Loucy (cell line): ENCODE results near the gene EPHA5.

ENCODE experiments used
- H2AFZ ChIP-seq: fragments of 200-600 bp; sonication (generic); 2 replicates; pipeline ENCODE4 v1.6.0; 2016; ENCODE audit warnings: antibody characterized with exemption, mild to moderate bottlenecking, low read length, moderate library complexity
- H3F3A ChIP-seq: fragments of 200-600 bp; 2 replicates; pipeline ENCODE4 v1.6.0; 2016; ENCODE audit warnings: antibody characterized with exemption, low read depth, mild to moderate bottlenecking
- H3K27me3 ChIP-seq: fragments of 200-600 bp; sonication (generic); 2 replicates; pipeline ENCODE4 v1.6.1; 2014; ENCODE audit warnings: low read length, mild to moderate bottlenecking; ENCODE audit not compliant: insufficient read depth, poor library complexity, severe bottlenecking
- H3K36me3 ChIP-seq: fragments of 200-600 bp; sonication (generic); 2 replicates; pipeline ENCODE4 v1.6.1; 2016; ENCODE audit warnings: low read length; ENCODE audit not compliant: insufficient read depth
- H3K4me1 ChIP-seq: fragments of 200-600 bp; sonication (generic); 2 replicates; pipeline ENCODE4 v1.5.1; 2014; ENCODE audit warnings: low read length, mild to moderate bottlenecking; ENCODE audit not compliant: insufficient read depth, poor library complexity, severe bottlenecking
- H3K4me2 ChIP-seq: fragments of 200-600 bp; sonication (generic); 2 replicates; pipeline ENCODE4 v1.6.0; 2014; ENCODE audit warnings: antibody characterized with exemption, low read length, low read depth, mild to moderate bottlenecking; ENCODE audit not compliant: poor library complexity, severe bottlenecking
- H3K4me3 ChIP-seq: fragments of 200-600 bp; sonication (generic); 2 replicates; pipeline ENCODE4 v1.5.1; 2014; ENCODE audit warnings: low read length, mild to moderate bottlenecking, mixed read lengths; ENCODE audit not compliant: poor library complexity, severe bottlenecking
- H3K79me2 ChIP-seq: fragments of 200-600 bp; sonication (generic); 2 replicates; pipeline ENCODE4 v1.6.1; 2014; ENCODE audit warnings: low read length; ENCODE audit not compliant: insufficient read depth
- H3K9ac ChIP-seq: fragments of 200-600 bp; sonication (generic); 2 replicates; pipeline ENCODE4 v1.6.0; 2014; ENCODE audit warnings: mild to moderate bottlenecking, low read depth, low read length, moderate library complexity; ENCODE audit not compliant: poor library complexity, severe bottlenecking
- H3K9me2 ChIP-seq: fragments of 200-600 bp; sonication (generic); replicated peaks from 2 replicates; pipeline ENCODE4 v1.6.1; 2016; ENCODE audit warnings: low read depth, low read length, mixed read lengths
- H3K9me3 ChIP-seq: fragments of 200-600 bp; sonication (generic); 2 replicates; pipeline ENCODE4 v1.6.1; 2014; ENCODE audit warnings: mild to moderate bottlenecking, antibody characterized with exemption, low read length, low read depth; ENCODE audit not compliant: insufficient read depth
- H4K20me1 ChIP-seq: fragments of 200-600 bp; sonication (generic); 2 replicates; pipeline ENCODE4 v1.6.0; 2014; ENCODE audit warnings: antibody characterized with exemption, low read length, mild to moderate bottlenecking; ENCODE audit not compliant: insufficient read depth, poor library complexity, severe bottlenecking
- EZH2phosphoT487 ChIP-seq: fragments of 200-600 bp; IDR thresholded peaks from 2 replicates; pipeline ENCODE4 v1.6.1; 2018; ENCODE audit warnings: antibody characterized with exemption, mild to moderate bottlenecking, moderate library complexity, borderline replicate concordance
- TF ChIP-seq, protein P1 (sequence below): fragments of 200-600 bp; sonication (generic); conservative IDR thresholded peaks from 2 replicates; pipeline ENCODE4 v1.5.1; 2014; ENCODE audit warnings: mild to moderate bottlenecking, antibody characterized with exemption, low read length

The EPHA5 gene

DNA sequence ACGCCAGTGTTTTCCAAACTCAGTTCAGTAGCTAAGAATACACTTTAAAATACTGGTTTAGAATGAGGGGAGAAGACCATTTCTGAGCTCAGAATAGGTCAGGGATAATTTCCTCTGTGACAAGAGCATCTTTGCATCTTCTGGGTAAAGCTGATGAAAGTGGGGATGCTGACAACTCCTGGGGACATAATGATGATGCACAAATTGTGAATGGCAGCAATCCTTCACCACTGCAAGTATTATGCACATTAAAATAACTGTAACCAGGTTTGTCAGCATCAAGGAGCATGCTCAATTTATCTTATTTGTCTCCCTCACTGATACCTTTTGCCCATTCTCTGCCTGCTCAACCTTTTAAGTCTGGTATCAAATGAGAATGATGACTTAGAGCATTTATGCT, 248.2 kb downstream of the EPHA5 start:
- Histone ChIP-seq H3K4me1 (no peaks in the 10 kb centered on the region), H3K9ac (no peak overlapping the region), H3K36me3 (no peaks in the 10 kb centered on the region), H3K9me2 (no peaks in the 10 kb centered on the region), H3K4me3 (no peak overlapping the region), H3F3A (no peaks in the 10 kb centered on the region), H4K20me1 (no peaks in the 10 kb centered on the region), H3K79me2 (no peaks in the 10 kb centered on the region), H2AFZ (no peak overlapping the region), H3K27me3 (no peaks in the 10 kb centered on the region), H3K9me3 (no peaks in the 10 kb centered on the region), H3K4me2 (no peak overlapping the region)
- TF ChIP-seq EZH2phosphoT487: no peak
- TF ChIP-seq, protein P1, sequence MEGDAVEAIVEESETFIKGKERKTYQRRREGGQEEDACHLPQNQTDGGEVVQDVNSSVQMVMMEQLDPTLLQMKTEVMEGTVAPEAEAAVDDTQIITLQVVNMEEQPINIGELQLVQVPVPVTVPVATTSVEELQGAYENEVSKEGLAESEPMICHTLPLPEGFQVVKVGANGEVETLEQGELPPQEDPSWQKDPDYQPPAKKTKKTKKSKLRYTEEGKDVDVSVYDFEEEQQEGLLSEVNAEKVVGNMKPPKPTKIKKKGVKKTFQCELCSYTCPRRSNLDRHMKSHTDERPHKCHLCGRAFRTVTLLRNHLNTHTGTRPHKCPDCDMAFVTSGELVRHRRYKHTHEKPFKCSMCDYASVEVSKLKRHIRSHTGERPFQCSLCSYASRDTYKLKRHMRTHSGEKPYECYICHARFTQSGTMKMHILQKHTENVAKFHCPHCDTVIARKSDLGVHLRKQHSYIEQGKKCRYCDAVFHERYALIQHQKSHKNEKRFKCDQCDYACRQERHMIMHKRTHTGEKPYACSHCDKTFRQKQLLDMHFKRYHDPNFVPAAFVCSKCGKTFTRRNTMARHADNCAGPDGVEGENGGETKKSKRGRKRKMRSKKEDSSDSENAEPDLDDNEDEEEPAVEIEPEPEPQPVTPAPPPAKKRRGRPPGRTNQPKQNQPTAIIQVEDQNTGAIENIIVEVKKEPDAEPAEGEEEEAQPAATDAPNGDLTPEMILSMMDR: no peak

DNA sequence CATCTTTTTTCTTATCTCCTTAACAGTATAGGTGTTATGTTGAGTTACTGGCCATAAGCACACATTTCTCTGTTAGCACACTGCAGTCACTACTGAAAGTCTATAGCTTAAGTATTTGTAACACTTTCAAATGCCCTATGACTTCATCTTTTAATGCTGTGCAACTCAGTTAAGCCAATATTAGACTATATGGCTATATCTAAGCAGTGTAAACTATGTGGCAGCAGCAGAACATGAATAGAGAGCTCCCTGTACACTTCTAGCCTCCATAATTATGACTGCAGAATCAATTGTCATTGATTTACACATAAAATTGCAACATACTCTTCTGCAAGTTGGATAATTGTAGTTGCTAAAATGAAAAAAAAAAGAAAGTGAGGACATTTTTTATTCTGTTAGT, 250.3 kb downstream of the EPHA5 start:
- Histone ChIP-seq H3K9ac (no peak overlapping the region), H3F3A (no peaks in the 10 kb centered on the region), H3K9me2 (no peaks in the 10 kb centered on the region), H3K9me3 (no peaks in the 10 kb centered on the region), H3K4me3 (no peak overlapping the region), H3K79me2 (no peaks in the 10 kb centered on the region), H3K27me3 (no peaks in the 10 kb centered on the region), H3K4me1 (no peaks in the 10 kb centered on the region), H3K36me3 (no peaks in the 10 kb centered on the region), H2AFZ (no peak overlapping the region), H3K4me2 (no peak overlapping the region), H4K20me1 (no peaks in the 10 kb centered on the region)
- TF ChIP-seq, protein P1: no peak
- no peak for TF ChIP-seq EZH2phosphoT487

DNA sequence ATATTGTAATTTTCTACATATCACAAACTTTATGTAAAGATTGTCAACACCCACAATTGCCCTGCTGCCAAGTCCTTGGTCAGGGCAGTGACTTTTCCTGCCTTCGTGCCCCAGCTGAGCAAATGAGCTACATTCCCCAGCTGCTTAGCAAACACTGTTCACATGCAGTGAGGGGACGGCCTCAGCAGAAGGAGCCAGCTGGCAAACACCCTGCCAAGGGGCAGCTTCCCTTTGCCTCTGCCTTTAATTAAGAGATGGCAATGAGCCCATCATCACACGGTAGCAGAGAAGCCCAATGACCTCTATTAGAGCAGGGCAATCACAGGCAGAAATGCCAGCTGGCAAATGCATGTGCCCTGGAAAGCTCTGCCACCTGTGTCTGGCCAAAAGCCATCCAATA, 253.4 kb downstream of the EPHA5 start:
- Histone ChIP-seq H2AFZ (no peak overlapping the region), H3K79me2 (no peaks in the 10 kb centered on the region), H3K9me3 (no peaks in the 10 kb centered on the region), H3F3A (no peaks in the 10 kb centered on the region), H3K36me3 (no peaks in the 10 kb centered on the region), H3K4me2 (no peak overlapping the region), H3K9ac (no peak overlapping the region), H3K4me3 (no peak overlapping the region), H3K4me1 (no peaks in the 10 kb centered on the region), H3K9me2 (no peaks in the 10 kb centered on the region), H3K27me3 (no peaks in the 10 kb centered on the region), H4K20me1 (no peaks in the 10 kb centered on the region)
- TF ChIP-seq EZH2phosphoT487: no peak
- TF ChIP-seq, protein P1: no peak
